ENCODE data around the gene ARF4.
"Not testable (repeated sequence)": the region's sequence is repeated elsewhere in the genome, so short reads cannot be mapped to it uniquely, and the experiment has no call there.

The ARF4 gene

GRCh38 chr3:57597127-57597923 lies at the start of gene ARF4:
Gene ARF4 (minus strand): TSS chr3:57597344. CDS start chr3:57597140, 204 bp downstream.
- DNase-seq (ENCODE audit: low spot score) = peak; percentile 99

GRCh38 chr3:57646723-57647122 lies 49.6 kb upstream of the ARF4 start:
- no peak for DNase-seq (ENCODE audit: low spot score)

- DNase-seq (ENCODE audit: low spot score) = no peak
These were observed 47.6 kb upstream of the ARF4 start for GRCh38 chr3:57644740-57645139.

- no peak for DNase-seq (ENCODE audit: low spot score)
These were observed 40.2 kb upstream of the ARF4 start for GRCh38 chr3:57637391-57637790.

DNA sequence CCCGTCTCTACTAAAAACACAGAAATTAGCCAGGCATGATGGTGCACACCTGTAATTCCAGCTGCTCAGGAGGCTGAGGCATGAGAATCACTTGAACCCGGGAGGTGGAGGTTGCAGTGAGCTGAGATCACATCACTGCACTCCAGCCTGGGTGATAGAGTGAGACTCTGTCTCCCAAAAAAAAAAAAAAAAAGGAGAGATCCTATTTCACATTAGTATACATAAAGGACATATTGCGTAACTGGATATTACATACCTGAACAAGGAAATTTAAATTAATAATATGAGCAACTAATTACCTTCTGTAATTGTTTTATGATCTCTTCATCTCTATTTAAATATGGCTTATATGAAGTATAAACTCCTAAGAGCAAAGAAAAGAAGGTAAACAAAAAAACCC lies 37.1 kb upstream of the ARF4 start:
- DNase-seq (ENCODE audit: low spot score) = not testable (repeated sequence)

GRCh38 chr3:57627976-57628375 lies 30.8 kb upstream of the ARF4 start:
- DNase-seq (ENCODE audit: low spot score) = no peak

GRCh38 chr3:57624801-57625200 lies 27.7 kb upstream of the ARF4 start:
- no peak for DNase-seq (ENCODE audit: low spot score)

DNA sequence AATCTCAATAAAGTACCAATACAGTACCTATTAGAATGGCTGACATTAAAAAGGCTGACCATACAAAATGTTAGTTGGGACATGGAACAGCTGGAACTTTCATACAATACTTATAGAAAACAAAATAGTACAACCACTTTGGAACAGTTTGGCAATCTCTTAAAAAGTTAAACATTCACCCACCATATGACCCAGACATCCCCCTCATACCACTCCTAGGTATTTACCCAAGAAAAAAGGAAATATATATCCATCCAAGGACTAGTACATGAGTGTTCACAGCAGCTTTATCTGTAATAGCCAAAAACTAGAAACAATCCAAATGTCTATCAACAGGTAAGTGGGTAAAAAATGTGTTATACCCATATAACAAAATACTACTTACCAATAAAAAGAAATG lies 25.2 kb upstream of the ARF4 start:
- no peak for DNase-seq (ENCODE audit: low spot score)

GRCh38 chr3:57617739-57618138 lies 20.6 kb upstream of the ARF4 start:
- DNase-seq (ENCODE audit: low spot score) = no peak

GRCh38 chr3:57616233-57616632 lies 19.1 kb upstream of the ARF4 start:
- no peak for DNase-seq (ENCODE audit: low spot score)

GRCh38 chr3:57611870-57612269 lies 14.7 kb upstream of the ARF4 start:
- not testable (repeated sequence) for DNase-seq (ENCODE audit: low spot score)

- no peak for DNase-seq (ENCODE audit: low spot score)
These were observed 8.5 kb upstream of the ARF4 start for GRCh38 chr3:57605683-57606082.

GRCh38 chr3:57604971-57605370 lies 7.8 kb upstream of the ARF4 start:
- DNase-seq (ENCODE audit: low spot score) = no peak

DNA sequence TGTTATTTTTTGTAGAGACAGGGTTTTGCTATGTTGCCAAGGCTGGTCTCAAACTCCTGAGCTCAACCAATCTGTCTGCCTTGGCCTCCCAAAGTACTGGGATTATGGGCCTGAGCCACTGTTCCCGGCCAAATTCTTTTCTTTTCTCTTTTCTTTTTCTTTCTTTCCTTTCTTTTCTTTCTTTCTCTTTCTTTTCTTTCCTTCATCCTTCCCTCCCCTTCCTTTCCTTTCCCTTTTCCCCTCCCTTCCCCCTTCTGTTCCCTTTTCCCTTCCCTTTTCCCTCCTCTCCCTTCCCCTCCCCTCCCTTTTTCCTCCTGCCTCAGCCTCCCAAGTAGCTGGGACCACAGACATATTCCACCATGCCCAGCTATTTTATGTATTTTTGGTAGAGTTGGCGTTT lies 3.1 kb upstream of the ARF4 start:
- DNase-seq (ENCODE audit: low spot score) = no peak

DNA sequence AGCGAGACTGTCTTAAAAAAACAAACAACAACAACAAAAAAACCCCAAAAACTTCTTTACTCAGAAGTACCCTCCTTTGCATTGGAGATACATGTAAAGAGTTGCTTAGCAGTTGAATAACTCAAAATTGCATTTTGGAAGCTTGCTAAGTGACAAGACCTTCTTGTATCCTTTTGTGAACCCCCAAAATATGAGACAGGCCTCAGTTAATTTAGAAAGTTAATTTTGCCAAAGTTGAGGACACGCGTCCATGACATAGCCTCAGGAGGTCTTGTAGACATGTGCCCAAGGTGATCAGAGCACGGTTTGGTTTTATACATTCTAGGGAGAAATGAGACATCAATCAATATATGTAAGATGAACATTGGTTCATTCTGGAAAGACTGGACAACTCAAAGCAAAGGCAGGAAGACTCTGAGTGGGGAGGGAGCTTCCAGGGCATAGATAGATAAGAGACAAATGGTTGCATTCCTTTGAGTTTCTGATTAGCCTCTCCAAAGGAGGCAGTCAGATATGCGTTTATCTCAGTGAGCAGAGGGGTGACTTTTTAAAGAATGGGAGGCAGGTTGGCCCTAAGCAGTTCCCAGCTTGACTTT lies 1.7 kb upstream of the ARF4 start:
- no peak for DNase-seq (ENCODE audit: low spot score)

DNA sequence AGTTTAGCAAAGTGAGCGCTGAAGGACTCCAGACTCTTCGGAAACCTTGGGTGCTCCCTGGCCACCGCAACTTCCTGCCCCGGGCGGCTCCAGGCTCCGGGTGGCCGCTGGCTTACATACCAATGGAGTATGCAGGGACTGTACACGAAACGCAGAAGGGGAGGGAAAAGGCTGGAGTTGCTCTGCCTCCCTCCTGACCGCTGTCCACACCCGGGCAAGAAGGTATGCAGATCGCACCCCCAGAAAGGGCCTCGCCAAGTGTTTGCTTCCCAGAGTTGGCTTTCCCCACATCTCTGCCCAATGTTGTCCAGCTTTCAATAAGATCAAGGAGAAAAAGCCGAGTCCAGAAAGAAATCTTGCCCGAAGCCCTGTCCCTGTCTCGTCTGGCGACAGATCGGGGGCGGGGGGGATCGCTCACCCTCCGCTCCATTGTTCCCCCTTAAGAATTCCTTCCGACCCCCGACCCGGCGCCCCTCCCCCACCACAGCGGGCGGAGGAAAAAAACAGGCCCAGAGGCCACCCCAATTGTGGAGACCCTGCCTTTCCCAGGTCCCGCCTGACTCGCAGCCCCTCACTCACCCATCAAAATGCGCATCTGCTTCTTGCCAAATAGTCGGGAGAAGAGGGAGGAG lies 533 bp downstream of the ARF4 start:
- DNase-seq (ENCODE audit: low spot score) = peak; percentile 63

GRCh38 chr3:57594576-57594975 lies 2.6 kb downstream of the ARF4 start:
- DNase-seq (ENCODE audit: low spot score) = no peak

DNA sequence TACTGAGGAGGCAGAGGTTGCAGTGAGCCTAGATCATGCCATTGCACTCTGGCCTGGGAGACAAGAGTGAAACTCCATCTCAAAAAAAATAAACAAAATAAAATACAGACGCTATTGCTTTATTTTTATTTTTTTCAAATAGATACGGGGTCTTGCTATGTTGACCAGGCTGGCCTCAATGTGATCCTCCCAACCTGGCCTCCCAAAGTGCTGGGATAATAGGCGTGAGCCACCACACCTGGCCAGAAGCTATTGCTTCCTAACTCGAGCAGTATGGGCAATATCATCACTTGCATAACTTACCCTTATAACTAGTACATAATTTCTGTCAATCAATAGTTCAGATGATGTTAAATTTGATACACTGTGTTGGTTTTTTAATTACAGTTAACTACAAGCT lies 3.0 kb downstream of the ARF4 start:
- DNase-seq (ENCODE audit: low spot score) = no peak

- no peak for DNase-seq (ENCODE audit: low spot score)
These were observed 4.8 kb downstream of the ARF4 start for GRCh38 chr3:57592306-57592705.

GRCh38 chr3:57587905-57588304 lies 9.2 kb downstream of the ARF4 start:
- DNase-seq (ENCODE audit: low spot score) = no peak

GRCh38 chr3:57586778-57587177 lies 10.4 kb downstream of the ARF4 start:
- no peak for DNase-seq (ENCODE audit: low spot score)

DNA sequence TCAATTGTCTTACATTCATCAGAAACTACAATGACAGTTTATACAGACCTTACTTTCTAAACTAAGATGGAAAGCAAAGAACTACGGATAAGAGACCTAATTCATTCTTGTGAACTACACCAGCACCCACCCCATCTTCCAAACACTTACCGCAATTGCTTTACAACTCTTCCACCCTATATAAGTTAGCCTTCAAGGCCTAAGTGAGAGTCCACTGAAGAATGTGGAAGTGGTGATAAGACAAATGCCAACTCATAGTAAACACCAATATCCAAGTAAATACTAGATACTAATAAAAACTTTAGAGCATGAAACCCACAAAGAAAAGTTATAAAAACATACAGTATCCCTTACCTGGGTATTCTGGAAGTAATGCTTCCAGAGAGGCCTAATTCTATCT lies 13.6 kb downstream of the ARF4 start:
- DNase-seq (ENCODE audit: low spot score) = no peak

- DNase-seq (ENCODE audit: low spot score) = peak; percentile 43
These were observed 14.5 kb downstream of the ARF4 start for GRCh38 chr3:57582474-57583168.

Measured in D341Med (cell line).